ENCODE measurements around the gene TIMM22. TPM values are rescaled to one million over a fixed set of nuclear protein-coding genes. Genes with fewer than 3 reads are reported as not detected.

Gene TIMM22
- total RNA-seq, 6 experiments from 2014 or later, result 16.8 to 21.5 (median 18.2) TPM

GRCh38 chr17:975371-975915 is 21.5 kb upstream of the TIMM22 start:
- Mint-ChIP-seq H3K27ac (peak overlapping the region; percentile 80), H3K4me1 (ENCODE audit: low read depth) (peaks cover 52% of the 10 kb centered on the region), H3K4me3 (peak overlapping the region; percentile 92), H3K36me3 (ENCODE audit: low read depth) (peaks cover 24% of the 10 kb centered on the region), H3K27me3 (ENCODE audit: insufficient read depth) (peaks cover 1% of the 10 kb centered on the region; the same call in 1 of the 2 replicates), H3K9me3 (no peaks in the 10 kb centered on the region)
- DNase-seq, result peak; percentile 50
- TF ChIP-seq CTCF (IDR thresholded peaks at IDR 0.05), result no peak

GRCh38 chr17:976312-976711 is 20.6 kb upstream of the TIMM22 start:
- Mint-ChIP-seq H3K9me3 (no peaks in the 10 kb centered on the region), H3K4me1 (ENCODE audit: low read depth) (peaks cover 54% of the 10 kb centered on the region), H3K27me3 (ENCODE audit: insufficient read depth) (peaks cover 1% of the 10 kb centered on the region; the same call in 1 of the 2 replicates), H3K4me3 (peak overlapping the region; percentile 92), H3K27ac (peak overlapping the region; percentile 80), H3K36me3 (ENCODE audit: low read depth) (peaks cover 23% of the 10 kb centered on the region)
- no peak for DNase-seq
- no peak for TF ChIP-seq CTCF (IDR thresholded peaks at IDR 0.05)

- no peaks in the 10 kb centered on the region for H3K9me3 Mint-ChIP-seq
Observed at GRCh38 chr17:977166-977565, 19.8 kb upstream of the TIMM22 start.

GRCh38 chr17:978103-979093 is 18.5 kb upstream of the TIMM22 start:
- Mint-ChIP-seq H3K36me3 (ENCODE audit: low read depth) (peaks cover 18% of the 10 kb centered on the region), H3K4me3 (peak overlapping the region; percentile 92), H3K27me3 (ENCODE audit: insufficient read depth) (peaks cover 1% of the 10 kb centered on the region), H3K9me3 (no peaks in the 10 kb centered on the region), H3K4me1 (ENCODE audit: low read depth) (peaks cover 50% of the 10 kb centered on the region), H3K27ac (peak overlapping the region; percentile 80)
- DNase-seq, result peak; percentile 25
- no peak for TF ChIP-seq CTCF (IDR thresholded peaks at IDR 0.05)

More at GRCh38 chr17:977166-977565, 19.8 kb upstream of the TIMM22 start:
- peak overlapping the region; percentile 92 for H3K4me3 Mint-ChIP-seq
- H3K27me3 Mint-ChIP-seq (ENCODE audit: insufficient read depth), result peaks cover 1% of the 10 kb centered on the region; the same call in 1 of the 2 replicates
- peaks cover 55% of the 10 kb centered on the region for H3K4me1 Mint-ChIP-seq (ENCODE audit: low read depth)
- H3K27ac Mint-ChIP-seq, result peak overlapping the region; percentile 80
- H3K36me3 Mint-ChIP-seq (ENCODE audit: low read depth), result peaks cover 23% of the 10 kb centered on the region
- no peak for TF ChIP-seq CTCF (IDR thresholded peaks at IDR 0.05)
- DNase-seq, result peak; percentile 67

GRCh38 chr17:979212-979538 is 17.8 kb upstream of the TIMM22 start:
- H3K27ac Mint-ChIP-seq, result no peak overlapping the region
- peaks cover 1% of the 10 kb centered on the region for H3K27me3 Mint-ChIP-seq (ENCODE audit: insufficient read depth)
- peaks cover 16% of the 10 kb centered on the region for H3K36me3 Mint-ChIP-seq (ENCODE audit: low read depth)
- H3K9me3 Mint-ChIP-seq, result no peaks in the 10 kb centered on the region
- H3K4me3 Mint-ChIP-seq, result peak overlapping the region; percentile 54
- DNase-seq, result no peak
- peaks cover 48% of the 10 kb centered on the region for H3K4me1 Mint-ChIP-seq (ENCODE audit: low read depth)
- TF ChIP-seq CTCF (IDR thresholded peaks at IDR 0.05), result no peak

Measured in HFFc6 (cell line).